ENCODE results near the gene CADPS2. TPM values are rescaled to one million over a fixed set of nuclear protein-coding genes. Genes with fewer than 3 reads are reported as not detected.
A peak's percentile ranks its signal among the peaks of the same experiment; 100 is the strongest.

The CADPS2 gene
- total and polyA plus RNA-seq, 4 donors: 5.9 to 23.8 (median 11.0) TPM

- intact Hi-C loops (cut with DNase I): no loop called here
- no peaks in the 10 kb centered on the region for H3K36me3 ChIP-seq (ENCODE audit: control insufficient read depth in 1 of 2, insufficient read depth in 2 of 2, low read length in 1 of 2)
- 47 to 58% methylated on average over 3 of the region's 3 CpGs for WGBS, 2 donors
- no peaks in the 10 kb centered on the region for H3K27me3 ChIP-seq (ENCODE audit: control insufficient read depth in 1 of 2, insufficient read depth in 2 of 2, low read length in 1 of 2)
- H3K4me1 ChIP-seq (ENCODE audit: control insufficient read depth in 1 of 2, insufficient read depth in 2 of 2, low read length in 2 of 2): no peaks in the 10 kb centered on the region
- H3K27ac ChIP-seq (ENCODE audit: low read depth in 1 of 2, low read length in 2 of 2): no peak overlapping the region
- ATAC-seq (ENCODE audit: low FRiP score) (no peak), DNase-seq (no peak)
- H3K9me3 ChIP-seq (ENCODE audit: control insufficient read depth, low read length): no peaks in the 10 kb centered on the region
- no peak overlapping the region for H3K4me3 ChIP-seq (ENCODE audit: low read length in 2 of 2)
These were observed 558.3 kb downstream of the CADPS2 start for GRCh38 chr7:122327969-122328368.

- DNase-seq (peak in 1 of 2 donors; percentile 72), ATAC-seq (ENCODE audit: low FRiP score) (peak; percentile 23)
- WGBS, 2 donors: 3 to 8% methylated on average over 71 of the region's 71 CpGs
- Histone ChIP-seq H3K36me3 (ENCODE audit: control insufficient read depth in 1 of 2, insufficient read depth in 2 of 2, low read length in 1 of 2) (no peaks in the 10 kb centered on the region), H3K9me3 (ENCODE audit: control insufficient read depth, low read length) (no peaks in the 10 kb centered on the region), H3K27me3 (ENCODE audit: control insufficient read depth in 1 of 2, insufficient read depth in 2 of 2, low read length in 1 of 2) (peaks cover 0 to 2% of the 10 kb centered on the region in 2 donors), H3K27ac (ENCODE audit: low read depth in 1 of 2, low read length in 2 of 2) (no peak overlapping the region), H3K4me1 (ENCODE audit: control insufficient read depth in 1 of 2, insufficient read depth in 2 of 2, low read length in 2 of 2) (no peaks in the 10 kb centered on the region), H3K4me3 (ENCODE audit: low read length in 2 of 2) (no peak overlapping the region)
- intact Hi-C loops (cut with DNase I): no loop called here
These were observed 569.5 kb downstream of the CADPS2 start for GRCh38 chr7:122316467-122317388.

- DNase-seq (no peak), ATAC-seq (ENCODE audit: low FRiP score) (no peak)
- WGBS, 2 donors: 8 to 9% methylated on average over 25 of the region's 25 CpGs
- H3K4me1 ChIP-seq (ENCODE audit: control insufficient read depth in 1 of 2, insufficient read depth in 2 of 2, low read length in 2 of 2): no peaks in the 10 kb centered on the region
- H3K4me3 ChIP-seq (ENCODE audit: low read length in 2 of 2): no peak overlapping the region
- H3K27ac ChIP-seq (ENCODE audit: low read depth in 1 of 2, low read length in 2 of 2): no peak overlapping the region
- H3K36me3 ChIP-seq (ENCODE audit: control insufficient read depth in 1 of 2, insufficient read depth in 2 of 2, low read length in 1 of 2): no peaks in the 10 kb centered on the region
- intact Hi-C loops (cut with DNase I): no loop called here
- peaks cover 0 to 4% of the 10 kb centered on the region in 2 donors for H3K27me3 ChIP-seq (ENCODE audit: control insufficient read depth in 1 of 2, insufficient read depth in 2 of 2, low read length in 1 of 2)
- H3K9me3 ChIP-seq (ENCODE audit: control insufficient read depth, low read length): no peaks in the 10 kb centered on the region
These were observed 570.5 kb downstream of the CADPS2 start for GRCh38 chr7:122315507-122316466.

GRCh38 chr7:122314284-122314683, 572.0 kb downstream of the CADPS2 start:
- Histone ChIP-seq H3K9me3 (ENCODE audit: control insufficient read depth, low read length) (no peaks in the 10 kb centered on the region), H3K36me3 (ENCODE audit: control insufficient read depth in 1 of 2, insufficient read depth in 2 of 2, low read length in 1 of 2) (no peaks in the 10 kb centered on the region), H3K4me1 (ENCODE audit: control insufficient read depth in 1 of 2, insufficient read depth in 2 of 2, low read length in 2 of 2) (no peaks in the 10 kb centered on the region), H3K27me3 (ENCODE audit: control insufficient read depth in 1 of 2, insufficient read depth in 2 of 2, low read length in 1 of 2) (peaks cover 0 to 4% of the 10 kb centered on the region in 2 donors), H3K4me3 (ENCODE audit: low read length in 2 of 2) (no peak overlapping the region), H3K27ac (ENCODE audit: low read depth in 1 of 2, low read length in 2 of 2) (no peak overlapping the region)
- intact Hi-C loops (cut with DNase I): no loop called here
- WGBS, 2 donors: 18 to 35% methylated on average over 4 of the region's 4 CpGs
- ATAC-seq (ENCODE audit: low FRiP score): no peak
- no peak for DNase-seq

- no peak overlapping the region for H3K27ac ChIP-seq (ENCODE audit: low read depth in 1 of 2, low read length in 2 of 2)
- no peaks in the 10 kb centered on the region for H3K9me3 ChIP-seq (ENCODE audit: control insufficient read depth, low read length)
- H3K4me3 ChIP-seq (ENCODE audit: low read length in 2 of 2): no peak overlapping the region
- no peaks in the 10 kb centered on the region for H3K36me3 ChIP-seq (ENCODE audit: control insufficient read depth in 1 of 2, insufficient read depth in 2 of 2, low read length in 1 of 2)
- H3K27me3 ChIP-seq (ENCODE audit: control insufficient read depth in 1 of 2, insufficient read depth in 2 of 2, low read length in 1 of 2): peaks cover 0 to 4% of the 10 kb centered on the region in 2 donors
- no peaks in the 10 kb centered on the region for H3K4me1 ChIP-seq (ENCODE audit: control insufficient read depth in 1 of 2, insufficient read depth in 2 of 2, low read length in 2 of 2)
- intact Hi-C loops (cut with DNase I): no loop called here
- DNase-seq (no peak), ATAC-seq (ENCODE audit: low FRiP score) (no peak)
- 28 to 35% methylated on average over 2 to 3 of the region's 3 CpGs for WGBS, 2 donors
These were observed 573.5 kb downstream of the CADPS2 start for GRCh38 chr7:122312789-122313188.

GRCh38 chr7:122311734-122312450, 574.4 kb downstream of the CADPS2 start:
- H3K4me1 ChIP-seq (ENCODE audit: control insufficient read depth in 1 of 2, insufficient read depth in 2 of 2, low read length in 2 of 2): no peaks in the 10 kb centered on the region
- H3K4me3 ChIP-seq (ENCODE audit: low read length in 2 of 2): no peak overlapping the region
- H3K27me3 ChIP-seq (ENCODE audit: control insufficient read depth in 1 of 2, insufficient read depth in 2 of 2, low read length in 1 of 2): peaks cover 0 to 4% of the 10 kb centered on the region in 2 donors

GRCh38 chr7:122311050-122311700, 575.1 kb downstream of the CADPS2 start:
- H3K36me3 ChIP-seq (ENCODE audit: control insufficient read depth in 1 of 2, insufficient read depth in 2 of 2, low read length in 1 of 2): no peaks in the 10 kb centered on the region
- H3K27ac ChIP-seq (ENCODE audit: low read depth in 1 of 2, low read length in 2 of 2): no peak overlapping the region
- ATAC-seq (ENCODE audit: low FRiP score) (no peak), DNase-seq (no peak)
- H3K4me3 ChIP-seq (ENCODE audit: low read length in 2 of 2): no peak overlapping the region
- no peaks in the 10 kb centered on the region for H3K4me1 ChIP-seq (ENCODE audit: control insufficient read depth in 1 of 2, insufficient read depth in 2 of 2, low read length in 2 of 2)
- intact Hi-C loops (cut with DNase I): no loop called here
- H3K27me3 ChIP-seq (ENCODE audit: control insufficient read depth in 1 of 2, insufficient read depth in 2 of 2, low read length in 1 of 2): peaks cover 0 to 4% of the 10 kb centered on the region in 2 donors
- 74 to 83% methylated on average over 12 of the region's 12 CpGs for WGBS, 2 donors
- no peaks in the 10 kb centered on the region for H3K9me3 ChIP-seq (ENCODE audit: control insufficient read depth, low read length)

More at GRCh38 chr7:122311734-122312450, 574.4 kb downstream of the CADPS2 start:
- no peak for ATAC-seq (ENCODE audit: low FRiP score)
- H3K36me3 ChIP-seq (ENCODE audit: control insufficient read depth in 1 of 2, insufficient read depth in 2 of 2, low read length in 1 of 2): no peaks in the 10 kb centered on the region
- DNase-seq: no peak
- H3K9me3 ChIP-seq (ENCODE audit: control insufficient read depth, low read length): no peaks in the 10 kb centered on the region
- intact Hi-C loops (cut with DNase I): no loop called here
- WGBS, 2 donors: 5 to 9% methylated on average over 34 of the region's 34 CpGs
- no peak overlapping the region for H3K27ac ChIP-seq (ENCODE audit: low read depth in 1 of 2, low read length in 2 of 2)

Data from aorta (tissue), 5 donors.